ENCODE data around the gene LAMTOR4.
"Not testable (repeated sequence)": the region's sequence is repeated elsewhere in the genome, so short reads cannot be mapped to it uniquely, and the experiment has no call there.

The LAMTOR4 gene

GRCh38 chr7:100122568-100122967, 26.1 kb upstream of the LAMTOR4 start:
- no peak for DNase-seq (ENCODE audit: low spot score)

- DNase-seq (ENCODE audit: low spot score): no peak
Observed at GRCh38 chr7:100124301-100125230, 24.2 kb upstream of the LAMTOR4 start.

- DNase-seq (ENCODE audit: low spot score): no peak
Observed at GRCh38 chr7:100126239-100126930, 22.3 kb upstream of the LAMTOR4 start.

GRCh38 chr7:100126931-100127865, 21.5 kb upstream of the LAMTOR4 start, which contains the start of gene MBLAC1:
MBLAC1 (plus strand) TSS chr7:100126967; CDS start chr7:100127396, 429 bp downstream.
- peak; percentile 96 for DNase-seq (ENCODE audit: low spot score)

- peak; percentile 62 for DNase-seq (ENCODE audit: low spot score)
Observed at GRCh38 chr7:100127866-100128636, 20.7 kb upstream of the LAMTOR4 start.

GRCh38 chr7:100128637-100128963, 20.1 kb upstream of the LAMTOR4 start:
- DNase-seq (ENCODE audit: low spot score): no peak

- DNase-seq (ENCODE audit: low spot score): not testable (repeated sequence)
Observed at GRCh38 chr7:100130220-100130607, 18.5 kb upstream of the LAMTOR4 start.

GRCh38 chr7:100130608-100131453, 17.9 kb upstream of the LAMTOR4 start:
- DNase-seq (ENCODE audit: low spot score): peak; percentile 70

- no peak for DNase-seq (ENCODE audit: low spot score)
Observed at GRCh38 chr7:100132126-100132525, 16.6 kb upstream of the LAMTOR4 start.

GRCh38 chr7:100132697-100133151, 16.0 kb upstream of the LAMTOR4 start:
- DNase-seq (ENCODE audit: low spot score): peak; percentile 68

GRCh38 chr7:100137851-100138760, 10.6 kb upstream of the LAMTOR4 start:
- DNase-seq (ENCODE audit: low spot score): no peak

- no peak for DNase-seq (ENCODE audit: low spot score)
Observed at GRCh38 chr7:100141555-100141949, 7.2 kb upstream of the LAMTOR4 start.

- DNase-seq (ENCODE audit: low spot score): no peak
Observed at GRCh38 chr7:100142461-100142860, 6.3 kb upstream of the LAMTOR4 start.

GRCh38 chr7:100146350-100146749, 2.4 kb upstream of the LAMTOR4 start:
- not testable (repeated sequence) for DNase-seq (ENCODE audit: low spot score)

- DNase-seq (ENCODE audit: low spot score): no peak
Observed at GRCh38 chr7:100147278-100147677, 1.4 kb upstream of the LAMTOR4 start.

- DNase-seq (ENCODE audit: low spot score): no peak
Observed at GRCh38 chr7:100148225-100148558, 526 bp upstream of the LAMTOR4 start.

- DNase-seq (ENCODE audit: low spot score): no peak
Observed at GRCh38 chr7:100152404-100152803, 3.7 kb downstream of the LAMTOR4 start.

- DNase-seq (ENCODE audit: low spot score): no peak
Observed at GRCh38 chr7:100152937-100153666, 4.4 kb downstream of the LAMTOR4 start.
